EL (cell line): ENCODE data around the gene TOMM20.
"Not testable (repeated sequence)": the region's sequence is repeated elsewhere in the genome, so short reads cannot be mapped to it uniquely, and the experiment has no call there.

Source experiments
- DNase-seq: peaks from one replicate; pipeline ENCODE4 v3.0.0-alpha.2; 2016

TOMM20 gene

GRCh38 chr1:235128456-235129328 lies at the start of gene TOMM20:
TOMM20 (minus strand) TSS chr1:235128837; CDS start chr1:235128715, 122 bp downstream.
- DNase-seq = peak; percentile 99

GRCh38 chr1:235176486-235176885 lies 47.8 kb upstream of the TOMM20 start:
- DNase-seq = no peak

- DNase-seq = peak; percentile 13
Measured at GRCh38 chr1:235169986-235170385, 41.3 kb upstream of the TOMM20 start.

- DNase-seq = no peak
Measured at GRCh38 chr1:235168375-235168774, 39.7 kb upstream of the TOMM20 start.

- DNase-seq = no peak
Measured at GRCh38 chr1:235161685-235162327, 33.2 kb upstream of the TOMM20 start.

- peak; percentile 89 for DNase-seq
Measured at GRCh38 chr1:235160957-235161684, 32.5 kb upstream of the TOMM20 start, which contains the start of gene RBM34. RBM34 (minus strand) TSS chr1:235161250; CDS start chr1:235161226, 24 bp downstream.

GRCh38 chr1:235160383-235160956 lies 31.8 kb upstream of the TOMM20 start:
- no peak for DNase-seq

- DNase-seq = not testable (repeated sequence)
Measured at GRCh38 chr1:235159930-235160329, 31.3 kb upstream of the TOMM20 start.

GRCh38 chr1:235159284-235159683 lies 30.6 kb upstream of the TOMM20 start:
- not testable (repeated sequence) for DNase-seq

GRCh38 chr1:235158680-235159079 lies 30.0 kb upstream of the TOMM20 start:
- DNase-seq = no peak

- no peak for DNase-seq
Measured at GRCh38 chr1:235157150-235157549, 28.5 kb upstream of the TOMM20 start.

- no peak for DNase-seq
Measured at GRCh38 chr1:235156740-235157139, 28.1 kb upstream of the TOMM20 start.

GRCh38 chr1:235156265-235156664 lies 27.6 kb upstream of the TOMM20 start:
- no peak for DNase-seq

- no peak for DNase-seq
Measured at GRCh38 chr1:235152235-235152634, 23.6 kb upstream of the TOMM20 start.

GRCh38 chr1:235151033-235151432 lies 22.4 kb upstream of the TOMM20 start:
- no peak for DNase-seq

- no peak for DNase-seq
Measured at GRCh38 chr1:235149824-235150223, 21.2 kb upstream of the TOMM20 start.

- no peak for DNase-seq
Measured at GRCh38 chr1:235147269-235147668, 18.6 kb upstream of the TOMM20 start.

GRCh38 chr1:235145639-235146038 lies 17.0 kb upstream of the TOMM20 start:
- no peak for DNase-seq

- no peak for DNase-seq
Measured at GRCh38 chr1:235142991-235143390, 14.4 kb upstream of the TOMM20 start.

GRCh38 chr1:235139315-235139714 lies 10.7 kb upstream of the TOMM20 start:
- no peak for DNase-seq

- no peak for DNase-seq
Measured at GRCh38 chr1:235138821-235139220, 10.2 kb upstream of the TOMM20 start.

GRCh38 chr1:235136111-235136510 lies 7.5 kb upstream of the TOMM20 start:
- DNase-seq = no peak

- DNase-seq = no peak
Measured at GRCh38 chr1:235134171-235134570, 5.5 kb upstream of the TOMM20 start.
